Adrenal gland (tissue), 12 donors: ENCODE results near the gene INTS15. TPM values are rescaled to one million over a fixed set of nuclear protein-coding genes. Genes with fewer than 3 reads are reported as not detected.
A peak's percentile ranks its signal among the peaks of the same experiment; 100 is the strongest.

Experiments
- DNase-seq, 7 donors: peaks; one replicate each; pipeline ENCODE4 v3.0.0-alpha.2; 2019 to 2020
- H3K27ac ChIP-seq, 5 donors: fragments of 200-600 bp; sonication (generic) in 4 of 5; 1 replicate in 3 of 5; 2 replicates in 2 of 5; pipeline versions ENCODE4 v1.5.1 to v1.8.0; 2016 to 2020; ENCODE audit warnings: mild to moderate bottlenecking in 1 of 5
- H3K27me3 ChIP-seq: fragments of 200-600 bp; 2 replicates; pipeline ENCODE4 v1.8.0; 2021
- H3K36me3 ChIP-seq, 2 donors: fragments of 200-600 bp; replicated peaks in 1 of 2; 1 replicate in 1 of 2; 2 replicates in 1 of 2; pipeline versions ENCODE4 v1.5.1 to v1.8.0; 2018 to 2022
- H3K4me1 ChIP-seq, 2 donors: fragments of 200-600 bp; replicated peaks in 1 of 2; 1 replicate in 1 of 2; 2 replicates in 1 of 2; pipeline versions ENCODE4 v1.5.1 to v1.8.0; 2018 to 2021
- H3K4me3 ChIP-seq, 4 donors: fragments of 200-600 bp; sonication (generic) in 3 of 4; one replicate each; pipeline ENCODE4 v1.5.1; 2016 to 2018
- H3K9me3 ChIP-seq, 3 donors: fragments of 200-600 bp; sonication (generic) in 1 of 3; replicated peaks in 1 of 3; 1 replicate in 2 of 3; 2 replicates in 1 of 3; pipeline versions ENCODE4 v1.5.1 to v1.8.0; 2016 to 2021
- POLR2A ChIP-seq, 2 donors: fragments of 450-650 bp; IDR thresholded peaks; one replicate each; pipeline ENCODE4 v1.6.1; 2017; ENCODE audit warnings: antibody characterized with exemption in 2 of 2, mild to moderate bottlenecking in 2 of 2, moderate library complexity in 1 of 2
- WGBS, 4 donors: extraction: QIAGEN DNeasy Blood & Tissue Kit in 2 of 4; methylation state at CpG; one replicate each; pipeline versions ENCODE4 v1.1.5 to v1.1.7; 2013 to 2017; 5-methylcytosine and 5-hydroxymethylcytosine counted together
- intact Hi-C, 2 donors: fragments of 100-400 bp; cut with DNase I; formaldehyde crosslinking; loops; one replicate each; pipeline versions ENCODE4 v1.14.1 to v1.15.0; 2022 to 2023
- polyA plus RNA-seq, 3 donors: library from polyadenylated mRNA; stranded (reverse); fragments of 200-250 nt in 2 of 3; fragments of 350-450 nt in 1 of 3; fragmentation: Illumina TruSeq in 1 of 3; extraction: RNeasy Lipid Tissue Mini Kit (QIAGEN cat#74804) in 1 of 3; gene quantifications; one replicate each; pipeline ENCODE4 v1.2.3, GENCODE V29; 2013 to 2014
- total RNA-seq, 9 donors: library from RNA; depleted of rRNA in 4 of 9; stranded (reverse); fragments of >200 nt in 4 of 9; fragments of 120-200 nt in 1 of 9; fragmentation: NEBNext Ultra II Directional in 1 of 9; extraction: Animal tissue kit (Norgen Biotek cat#: 25700) in 1 of 9; gene quantifications; one replicate each; pipeline versions ENCODE4 v1.1.0 to v1.2.4, GENCODE V29; 2013 to 2023
- TF ChIP-seq, protein P1 (sequence below), 6 experiments: fragments of 450-650 bp in 4 of 6; fragments of 200-600 bp in 2 of 6; sonication (generic) in 1 of 6; IDR thresholded peaks; 1 replicate in 5 of 6; 2 replicates in 1 of 6; pipeline versions ENCODE4 v1.5.1 to v1.8.0; 2016 to 2021; ENCODE audit warnings: antibody characterized with exemption in 6 of 6, mild to moderate bottlenecking in 2 of 6, moderate library complexity in 1 of 6
- donor health status: healthy with polysubstance abuse.
- donor health status: Bipolar disorder and iron deficiency.
- donor health status: DM: yes; HTN: yes; CAD: no.
- donor health status: DM: no; HTN: no; CAD: no.
- donor health status: DM: no; HTN: no; CAD: no.
- donor health status: DM: yes; HTN: yes; CAD: no.

INTS15 gene
- total and polyA plus RNA-seq, 12 donors, result 14.5 to 36.2 (median 26.0) TPM

GRCh38 chr7:6650086-6650485 is 60.3 kb downstream of the INTS15 start:
- no peaks in the 10 kb centered on the region for H3K9me3 ChIP-seq
- no peak for DNase-seq
- no peak overlapping the region for H3K27ac ChIP-seq
- 91 to 98% (median 96%) methylated on average over 8 to 10 of the region's 10 CpGs for WGBS, 4 donors
- no peak overlapping the region for H3K4me3 ChIP-seq
- no peak for TF ChIP-seq POLR2A (IDR thresholded peaks at IDR 0.05)
- TF ChIP-seq, protein P1, sequence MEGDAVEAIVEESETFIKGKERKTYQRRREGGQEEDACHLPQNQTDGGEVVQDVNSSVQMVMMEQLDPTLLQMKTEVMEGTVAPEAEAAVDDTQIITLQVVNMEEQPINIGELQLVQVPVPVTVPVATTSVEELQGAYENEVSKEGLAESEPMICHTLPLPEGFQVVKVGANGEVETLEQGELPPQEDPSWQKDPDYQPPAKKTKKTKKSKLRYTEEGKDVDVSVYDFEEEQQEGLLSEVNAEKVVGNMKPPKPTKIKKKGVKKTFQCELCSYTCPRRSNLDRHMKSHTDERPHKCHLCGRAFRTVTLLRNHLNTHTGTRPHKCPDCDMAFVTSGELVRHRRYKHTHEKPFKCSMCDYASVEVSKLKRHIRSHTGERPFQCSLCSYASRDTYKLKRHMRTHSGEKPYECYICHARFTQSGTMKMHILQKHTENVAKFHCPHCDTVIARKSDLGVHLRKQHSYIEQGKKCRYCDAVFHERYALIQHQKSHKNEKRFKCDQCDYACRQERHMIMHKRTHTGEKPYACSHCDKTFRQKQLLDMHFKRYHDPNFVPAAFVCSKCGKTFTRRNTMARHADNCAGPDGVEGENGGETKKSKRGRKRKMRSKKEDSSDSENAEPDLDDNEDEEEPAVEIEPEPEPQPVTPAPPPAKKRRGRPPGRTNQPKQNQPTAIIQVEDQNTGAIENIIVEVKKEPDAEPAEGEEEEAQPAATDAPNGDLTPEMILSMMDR (IDR thresholded peaks at IDR 0.05), result no peak
- H3K27me3 ChIP-seq, result no peaks in the 10 kb centered on the region
- H3K36me3 ChIP-seq, result peaks cover 0 to 38% of the 10 kb centered on the region in 2 donors
- no peaks in the 10 kb centered on the region for H3K4me1 ChIP-seq
- intact Hi-C loops, result no loop called here

DNA sequence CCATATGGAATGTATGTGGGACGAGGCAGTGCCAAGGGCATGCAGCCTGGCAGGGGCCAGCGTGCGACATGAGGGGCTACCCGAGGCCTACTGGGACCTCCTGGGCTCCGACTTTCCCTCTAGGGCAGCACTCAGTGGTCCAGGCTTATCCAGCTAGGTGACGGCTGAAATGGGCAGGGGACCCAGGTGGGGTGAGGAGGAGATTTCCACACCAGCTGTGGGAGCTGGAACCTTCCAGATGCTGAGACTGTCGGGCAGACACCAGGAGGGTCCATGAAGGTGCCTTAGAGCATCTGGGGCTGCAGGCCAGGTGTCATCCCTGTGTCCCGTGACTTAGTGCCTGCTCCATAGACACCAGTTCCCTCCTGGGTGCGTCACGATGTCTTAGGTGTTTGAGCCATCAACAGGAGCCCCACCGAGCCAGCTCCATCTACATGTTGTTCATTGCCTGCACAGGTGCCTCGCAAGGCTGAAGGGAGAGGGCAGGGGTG is 60.7 kb downstream of the INTS15 start:
- Histone ChIP-seq H3K27ac (no peak overlapping the region), H3K4me3 (no peak overlapping the region), H3K27me3 (no peaks in the 10 kb centered on the region), H3K36me3 (peaks cover 0 to 35% of the 10 kb centered on the region in 2 donors), H3K4me1 (no peaks in the 10 kb centered on the region), H3K9me3 (no peaks in the 10 kb centered on the region)
- intact Hi-C loops, result no loop called here
- no peak for DNase-seq
- 94 to 98% (median 96%) methylated on average over 6 to 12 of the region's 12 CpGs for WGBS, 4 donors
- no peak for TF ChIP-seq POLR2A (IDR thresholded peaks at IDR 0.05)
- TF ChIP-seq, protein P1 (IDR thresholded peaks at IDR 0.05), result no peak

GRCh38 chr7:6651851-6652445 is 62.1 kb downstream of the INTS15 start:
- Histone ChIP-seq H3K36me3 (peaks cover 0 to 28% of the 10 kb centered on the region in 2 donors), H3K4me1 (no peaks in the 10 kb centered on the region), H3K27ac (no peak overlapping the region), H3K9me3 (no peaks in the 10 kb centered on the region), H3K4me3 (no peak overlapping the region), H3K27me3 (no peaks in the 10 kb centered on the region)
- 96 to 97% (median 97%) methylated on average over 14 to 32 of the region's 32 CpGs for WGBS, 4 donors
- intact Hi-C loops, result no loop called here
- TF ChIP-seq POLR2A (IDR thresholded peaks at IDR 0.05), result no peak
- TF ChIP-seq, protein P1 (IDR thresholded peaks at IDR 0.05), result no peak
- DNase-seq, result peak in 1 of 7 donors; percentile 11

DNA sequence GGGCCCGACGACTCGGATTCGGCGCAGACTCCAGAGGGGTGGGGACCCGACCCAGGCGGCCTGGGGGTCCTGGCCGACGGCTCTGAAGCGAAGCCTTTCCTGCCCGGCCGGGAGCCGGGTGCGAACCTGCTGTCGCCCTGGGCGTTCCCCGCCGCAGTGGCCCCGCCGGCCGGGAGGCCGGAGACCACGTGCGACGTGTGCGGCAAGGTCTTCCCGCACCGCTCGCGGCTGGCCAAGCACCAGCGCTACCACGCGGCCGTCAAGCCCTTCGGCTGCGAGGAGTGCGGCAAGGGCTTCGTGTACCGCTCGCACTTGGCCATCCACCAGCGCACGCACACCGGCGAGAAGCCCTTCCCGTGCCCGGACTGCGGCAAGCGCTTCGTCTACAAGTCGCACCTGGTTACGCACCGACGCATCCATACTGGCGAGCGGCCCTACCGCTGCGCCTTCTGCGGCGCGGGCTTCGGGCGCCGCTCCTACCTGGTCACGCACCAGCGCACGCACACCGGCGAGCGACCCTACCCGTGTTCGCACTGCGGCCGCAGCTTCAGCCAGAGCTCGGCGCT is 62.7 kb downstream of the INTS15 start:
- Histone ChIP-seq H3K36me3 (peaks cover 0 to 28% of the 10 kb centered on the region in 2 donors), H3K27ac (no peak overlapping the region), H3K27me3 (no peaks in the 10 kb centered on the region), H3K4me3 (no peak overlapping the region), H3K4me1 (no peaks in the 10 kb centered on the region), H3K9me3 (no peaks in the 10 kb centered on the region)
- no peak for TF ChIP-seq POLR2A (IDR thresholded peaks at IDR 0.05)
- TF ChIP-seq, protein P1 (IDR thresholded peaks at IDR 0.05), result no peak
- peak in 1 of 7 donors; percentile 3 for DNase-seq
- intact Hi-C loops, result no loop called here
- WGBS, 4 donors, result 97 to 99% (median 97%) methylated on average over 32 to 75 of the region's 75 CpGs
